ENCODE data around the gene PCIF1. TPM values are rescaled to one million over a fixed set of nuclear protein-coding genes. Genes with fewer than 3 reads are reported as not detected.

The PCIF1 gene
- polyA plus RNA-seq, 2 of the 4 experiments (the other 2 are of a cell fraction): 19.7 to 21.6 TPM

- TF ChIP-seq PBX3 (IDR thresholded peaks at IDR 0.05) (0 out of 2 replicates have a peak, but pooled peaks have one; percentile 57), HEYL (CRISPR knock-in tag; IDR thresholded peaks at IDR 0.05) (no peak), HOXA7 (CRISPR knock-in tag; IDR thresholded peaks at IDR 0.05) (no peak), ZNF302 (CRISPR knock-in tag; IDR thresholded peaks at IDR 0.05) (no peak), CBX8 (IDR thresholded peaks at IDR 0.05) (no peak), CHD4 (IDR thresholded peaks at IDR 0.05; ENCODE audit: borderline replicate concordance) (no peak), EHMT2 (IDR thresholded peaks at IDR 0.05; ENCODE audit: low read depth) (no peak), EHF (CRISPR knock-in tag; IDR thresholded peaks at IDR 0.05) (no peak), MAFK (IDR thresholded peaks at IDR 0.05; ENCODE audit: partially characterized antibody) (no peak), RNF2 (IDR thresholded peaks at IDR 0.05; ENCODE audit: borderline replicate concordance, low read depth) (no peak), JUNB (IDR thresholded peaks at IDR 0.05) (no peak), ZSCAN20 (CRISPR knock-in tag; IDR thresholded peaks at IDR 0.05) (no peak), MAZ (IDR thresholded peaks at IDR 0.05; ENCODE audit: borderline replicate concordance, low read depth, low read length) (no peak), NPAS2 (CRISPR knock-in tag; IDR thresholded peaks at IDR 0.05; ENCODE audit: borderline replicate concordance) (peak; percentile 89), JUN (IDR thresholded peaks at IDR 0.05) (peak; percentile 49 to 86; a peak in 3 of 5 replicates), HOXB5 (CRISPR knock-in tag; IDR thresholded peaks at IDR 0.05) (no peak), NR3C1 (IDR thresholded peaks at IDR 0.05) (no peak), GATA3 (IDR thresholded peaks at IDR 0.05; ENCODE audit: borderline replicate concordance) (no peak), EP300 (IDR thresholded peaks at IDR 0.05) (no peak), RCOR1 (IDR thresholded peaks at IDR 0.05; ENCODE audit: low read depth, low read length) (no peak), NFE2L2 (conservative IDR thresholded peaks at IDR 0.05; ENCODE audit: low read length) (no peak), PHF8 (IDR thresholded peaks at IDR 0.05; ENCODE audit: borderline replicate concordance, low read depth) (peak; percentile 62; the same call in 1 of the 2 replicates), RFX5 (IDR thresholded peaks at IDR 0.05) (no peak), KDM5A (IDR thresholded peaks at IDR 0.05) (peak; percentile 98), KDM1A (IDR thresholded peaks at IDR 0.05; ENCODE audit: low read depth) (no peak), FOSB (CRISPR knock-in tag; IDR thresholded peaks at IDR 0.05) (no peak)
- TF ChIP-seq, protein P1, sequence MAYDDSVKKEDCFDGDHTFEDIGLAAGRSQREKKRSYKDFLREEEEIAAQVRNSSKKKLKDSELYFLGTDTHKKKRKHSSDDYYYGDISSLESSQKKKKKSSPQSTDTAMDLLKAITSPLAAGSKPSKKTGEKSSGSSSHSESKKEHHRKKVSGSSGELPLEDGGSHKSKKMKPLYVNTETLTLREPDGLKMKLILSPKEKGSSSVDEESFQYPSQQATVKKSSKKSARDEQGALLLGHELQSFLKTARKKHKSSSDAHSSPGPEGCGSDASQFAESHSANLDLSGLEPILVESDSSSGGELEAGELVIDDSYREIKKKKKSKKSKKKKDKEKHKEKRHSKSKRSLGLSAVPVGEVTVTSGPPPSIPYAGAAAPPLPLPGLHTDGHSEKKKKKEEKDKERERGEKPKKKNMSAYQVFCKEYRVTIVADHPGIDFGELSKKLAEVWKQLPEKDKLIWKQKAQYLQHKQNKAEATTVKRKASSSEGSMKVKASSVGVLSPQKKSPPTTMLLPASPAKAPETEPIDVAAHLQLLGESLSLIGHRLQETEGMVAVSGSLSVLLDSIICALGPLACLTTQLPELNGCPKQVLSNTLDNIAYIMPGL (CRISPR knock-in tag; IDR thresholded peaks at IDR 0.05; ENCODE audit: borderline replicate concordance): no peak
- TF ChIP-seq, protein P2, sequence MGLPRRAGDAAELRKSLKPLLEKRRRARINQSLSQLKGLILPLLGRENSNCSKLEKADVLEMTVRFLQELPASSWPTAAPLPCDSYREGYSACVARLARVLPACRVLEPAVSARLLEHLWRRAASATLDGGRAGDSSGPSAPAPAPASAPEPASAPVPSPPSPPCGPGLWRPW (IDR thresholded peaks at IDR 0.05): no peak
- TF ChIP-seq, protein P3, sequence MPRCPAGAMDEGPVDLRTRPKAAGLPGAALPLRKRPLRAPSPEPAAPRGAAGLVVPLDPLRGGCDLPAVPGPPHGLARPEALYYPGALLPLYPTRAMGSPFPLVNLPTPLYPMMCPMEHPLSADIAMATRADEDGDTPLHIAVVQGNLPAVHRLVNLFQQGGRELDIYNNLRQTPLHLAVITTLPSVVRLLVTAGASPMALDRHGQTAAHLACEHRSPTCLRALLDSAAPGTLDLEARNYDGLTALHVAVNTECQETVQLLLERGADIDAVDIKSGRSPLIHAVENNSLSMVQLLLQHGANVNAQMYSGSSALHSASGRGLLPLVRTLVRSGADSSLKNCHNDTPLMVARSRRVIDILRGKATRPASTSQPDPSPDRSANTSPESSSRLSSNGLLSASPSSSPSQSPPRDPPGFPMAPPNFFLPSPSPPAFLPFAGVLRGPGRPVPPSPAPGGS (IDR thresholded peaks at IDR 0.05): 0 out of 3 replicates have a peak, but pooled peaks have one; percentile 19
Observed at GRCh38 chr20:45890985-45891983, 43.2 kb upstream of the PCIF1 start, which contains the start of the genes CTSA and NEURL2 (continued).

Measured in A549 (cell line).